ENCODE data around the gene OCA2.
"Not testable (repeated sequence)": the region's sequence is repeated elsewhere in the genome, so short reads cannot be mapped to it uniquely, and the experiment has no call there.

The OCA2 gene

DNA sequence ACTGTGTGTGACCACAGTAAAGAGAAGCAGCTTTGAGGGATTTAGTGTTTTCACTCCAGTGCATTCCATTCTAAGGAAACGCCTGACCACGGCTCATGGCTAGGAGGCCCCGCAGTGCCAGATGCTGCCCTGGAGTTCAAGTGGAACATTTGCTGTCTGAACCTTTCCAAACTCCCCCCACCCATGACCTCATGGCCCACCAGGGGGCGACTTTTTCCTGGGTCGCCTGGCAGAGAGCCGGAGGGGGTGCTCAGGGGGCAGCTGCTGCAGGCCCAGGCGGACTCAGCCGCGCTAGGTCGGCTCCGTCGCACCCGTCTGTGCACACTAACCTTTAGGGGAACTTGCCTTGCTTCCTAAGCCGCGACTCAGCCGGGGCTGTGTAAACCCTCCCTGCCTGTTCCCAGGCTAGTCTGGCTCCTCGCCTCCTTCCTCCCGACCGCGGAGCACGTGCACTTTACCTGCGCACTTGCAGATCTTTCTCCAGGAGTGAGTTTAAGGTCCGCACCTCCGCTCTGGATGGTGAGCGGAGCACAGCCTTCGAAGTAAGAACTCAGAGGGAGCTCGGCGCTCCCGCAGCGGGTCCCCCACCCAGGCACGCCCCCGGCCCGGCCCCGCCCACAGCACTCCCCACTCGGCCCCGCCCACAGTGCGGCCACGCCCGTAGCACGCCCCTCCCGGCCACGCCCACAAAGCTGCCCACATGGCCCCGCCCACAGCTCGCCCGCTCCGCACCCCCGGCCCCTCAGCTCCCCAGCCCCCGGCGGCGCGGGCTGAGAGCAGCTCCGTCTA lies at the start of gene OCA2:
Gene OCA2 (minus strand): TSS at position 550 of the 789 bp plus-strand sequence. CDS start 17,441 bp downstream, outside the sequence.
- peak in 1 of 2 donors; percentile 62 for DNase-seq (ENCODE audit: low read depth in 2 of 2)

DNA sequence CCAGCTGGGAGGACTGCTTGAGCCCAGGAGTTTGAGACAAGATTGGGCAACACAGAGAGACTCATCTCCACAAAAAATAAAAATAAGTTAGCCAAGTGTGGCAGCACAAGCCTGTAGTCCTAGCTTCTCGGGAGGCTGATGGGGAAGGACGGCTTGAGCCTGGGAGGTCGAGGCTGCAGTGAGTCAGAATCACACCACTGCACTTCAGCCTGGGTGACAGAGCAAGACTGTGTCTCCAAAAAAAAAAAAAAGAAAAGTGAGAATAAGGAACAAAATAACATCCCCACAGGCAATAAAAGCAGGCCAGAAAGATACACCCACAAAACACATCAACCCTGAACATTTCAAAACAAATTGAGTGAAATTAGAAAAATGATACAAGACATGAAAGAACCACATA lies 48.7 kb upstream of the OCA2 start:
- DNase-seq (ENCODE audit: low read depth in 2 of 2), result no peak

GRCh38 chr15:28145419-28145818 lies 46.3 kb upstream of the OCA2 start:
- DNase-seq (ENCODE audit: low read depth in 2 of 2), result not testable (repeated sequence)

DNA sequence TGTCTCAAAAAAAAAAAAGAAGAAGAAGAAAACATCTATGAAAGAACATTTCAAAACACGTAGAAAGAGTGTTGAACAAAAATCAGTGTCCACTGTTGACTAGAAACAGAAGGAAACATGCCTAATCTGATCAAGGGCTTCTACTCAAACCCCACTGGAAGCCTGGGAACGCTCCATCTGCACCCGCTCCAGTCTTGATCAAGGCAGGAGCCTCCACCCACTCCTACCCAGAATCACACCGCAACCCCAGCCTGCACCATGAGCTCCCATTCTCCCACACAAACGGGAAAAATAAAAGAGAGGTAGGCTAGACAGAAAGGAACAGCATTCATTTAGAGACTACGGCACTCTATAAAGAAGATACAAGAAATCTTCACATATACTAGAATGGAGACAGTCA lies 40.9 kb upstream of the OCA2 start:
- DNase-seq (ENCODE audit: low read depth in 2 of 2), result no peak

DNA sequence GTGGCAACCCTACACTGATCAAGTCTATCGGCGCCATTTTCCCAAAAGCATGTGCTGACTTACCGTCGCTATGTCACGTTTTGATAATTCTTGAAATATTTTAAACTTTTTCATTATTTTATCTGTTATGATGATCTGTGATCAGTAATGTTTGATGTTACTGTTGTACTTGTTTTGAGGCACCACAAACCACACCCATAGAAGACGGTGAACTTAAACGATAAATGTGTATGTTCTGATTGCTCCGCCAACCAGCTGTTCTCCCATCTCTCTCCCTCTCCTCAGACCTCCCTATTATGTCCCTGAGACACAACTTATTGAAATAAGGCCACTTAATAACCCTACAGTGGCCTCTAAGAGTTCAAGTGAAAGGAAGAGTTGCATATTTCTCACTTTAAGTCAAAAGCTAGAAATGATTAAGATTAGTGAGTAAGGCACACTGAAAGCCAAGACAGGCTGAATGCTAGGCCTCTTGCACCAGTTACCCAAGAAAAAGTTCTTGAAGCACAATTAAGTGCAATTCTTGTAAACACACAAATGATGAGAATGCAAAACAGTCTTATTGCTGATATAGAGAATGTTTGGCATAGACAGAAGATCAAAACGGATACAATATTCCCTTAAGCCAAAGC lies 38.4 kb upstream of the OCA2 start:
- DNase-seq (ENCODE audit: low read depth in 2 of 2), result not testable (repeated sequence)

DNA sequence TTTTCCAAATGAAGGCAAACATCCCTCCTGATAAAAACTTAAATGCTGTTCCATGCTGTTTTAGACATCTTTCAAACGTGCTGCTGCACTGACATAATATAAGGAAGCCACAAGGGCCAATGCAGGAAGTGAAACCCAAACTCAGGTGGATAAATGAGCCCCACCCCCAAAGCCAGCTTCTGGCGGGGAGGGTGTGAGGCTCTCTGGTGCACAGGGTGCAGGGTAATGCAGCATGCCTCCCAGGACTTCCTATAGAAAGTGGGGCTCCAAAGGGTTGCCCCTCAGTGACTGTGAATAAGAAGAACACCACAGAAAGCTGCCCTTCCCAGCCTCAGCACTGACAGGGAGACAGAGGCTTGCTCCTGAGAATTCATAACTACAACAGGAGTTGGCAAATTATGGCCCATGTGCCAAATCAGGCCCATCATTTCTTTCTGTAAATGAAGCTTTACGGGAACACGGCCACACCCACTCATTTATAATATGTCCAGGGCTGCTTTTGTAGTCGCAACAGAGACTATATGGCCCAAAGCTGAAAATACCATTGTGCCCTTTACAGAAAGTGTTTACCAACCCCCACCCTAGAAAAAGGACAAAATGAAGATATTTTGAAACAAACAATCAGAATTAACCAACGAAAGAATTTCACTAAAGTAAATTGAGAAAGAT lies 37.3 kb upstream of the OCA2 start:
- DNase-seq (ENCODE audit: low read depth in 2 of 2), result not testable (repeated sequence)

DNA sequence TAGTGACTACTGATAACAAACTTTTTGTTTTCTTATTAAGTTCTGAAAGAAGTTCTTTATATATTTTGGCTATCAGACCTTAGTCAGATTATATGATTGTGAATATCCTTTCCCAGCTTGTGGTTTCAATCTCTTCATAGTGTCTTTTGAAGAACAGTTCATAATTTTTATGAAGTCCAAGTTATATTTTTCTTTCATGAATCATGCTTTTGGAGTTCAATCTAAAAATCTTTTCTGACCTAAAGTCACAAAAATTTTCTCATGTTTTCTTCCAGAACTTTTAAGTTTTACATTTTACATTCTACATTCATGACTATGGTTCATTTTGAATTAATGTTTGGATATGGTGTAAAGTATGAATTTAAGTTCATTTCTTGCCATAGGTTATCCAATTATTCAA lies 34.2 kb upstream of the OCA2 start:
- DNase-seq (ENCODE audit: low read depth in 2 of 2), result no peak

- DNase-seq (ENCODE audit: low read depth in 2 of 2), result no peak
These were observed 33.6 kb upstream of the OCA2 start for GRCh38 chr15:28132524-28133275.

- DNase-seq (ENCODE audit: low read depth in 2 of 2), result no peak
These were observed 32.8 kb upstream of the OCA2 start for GRCh38 chr15:28131946-28132345.

DNA sequence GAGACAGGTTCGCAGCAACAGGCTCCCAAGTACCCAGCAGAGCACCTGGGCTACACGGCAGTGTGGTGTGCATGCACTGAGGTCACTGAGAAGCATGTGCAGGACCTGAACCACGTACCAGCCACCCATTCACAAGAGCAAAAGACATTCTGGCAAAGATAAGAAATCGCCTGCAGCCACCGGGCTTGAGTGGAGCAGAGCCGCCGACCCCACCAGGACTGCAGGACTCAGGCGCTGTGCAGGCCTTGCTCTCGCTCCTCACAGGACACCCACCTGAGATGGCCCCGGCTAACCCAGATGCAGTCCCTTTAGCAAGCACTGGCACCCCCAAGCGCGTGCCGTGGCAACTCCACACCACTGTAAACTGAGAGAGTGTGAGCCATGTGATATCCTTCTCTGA lies 32.3 kb upstream of the OCA2 start:
- no peak for DNase-seq (ENCODE audit: low read depth in 2 of 2)

- DNase-seq (ENCODE audit: low read depth in 2 of 2), result no peak
These were observed 31.5 kb upstream of the OCA2 start for GRCh38 chr15:28130651-28131050.

GRCh38 chr15:28129231-28129848 lies 30.2 kb upstream of the OCA2 start:
- DNase-seq (ENCODE audit: low read depth in 2 of 2), result no peak

DNA sequence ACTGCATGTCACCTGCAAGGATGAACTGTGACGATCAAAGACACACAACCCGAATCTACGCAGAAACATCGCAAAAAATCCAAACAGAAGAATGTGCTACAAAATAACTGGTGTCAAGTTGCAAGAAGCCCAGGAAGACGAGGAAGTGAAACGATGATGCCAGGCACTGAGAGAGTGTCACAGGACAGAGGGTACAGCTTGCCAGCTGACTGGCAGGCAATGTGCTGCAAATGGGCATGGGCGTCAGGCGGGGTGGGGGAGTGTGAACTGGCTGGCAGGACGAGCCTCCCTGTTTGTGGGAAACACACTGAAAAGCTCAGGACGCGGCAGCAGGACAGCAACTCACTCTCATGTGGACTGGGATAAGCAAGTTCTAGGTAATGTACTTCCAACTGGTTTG lies 28.9 kb upstream of the OCA2 start:
- DNase-seq (ENCODE audit: low read depth in 2 of 2), result no peak

DNA sequence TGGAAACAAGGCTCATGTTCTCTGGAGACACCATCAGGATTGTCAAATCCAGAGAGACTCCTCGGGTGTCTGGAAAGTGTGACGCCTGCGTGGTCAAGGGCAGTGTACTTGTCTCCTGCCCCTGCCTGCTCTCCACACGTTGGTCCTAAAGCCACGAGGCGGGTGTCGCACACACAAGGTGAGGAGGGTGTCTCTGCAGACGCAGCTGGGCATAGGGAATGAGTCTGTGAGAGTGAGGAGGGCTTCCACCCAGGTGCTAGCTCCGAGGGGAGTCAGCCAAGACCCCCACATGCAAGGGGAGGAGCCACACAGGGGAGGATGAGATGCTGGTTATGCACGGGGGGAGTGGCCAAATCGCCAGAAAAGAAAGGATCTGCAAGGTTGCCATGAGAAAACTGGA lies 27.9 kb upstream of the OCA2 start:
- DNase-seq (ENCODE audit: low read depth in 2 of 2), result no peak

DNA sequence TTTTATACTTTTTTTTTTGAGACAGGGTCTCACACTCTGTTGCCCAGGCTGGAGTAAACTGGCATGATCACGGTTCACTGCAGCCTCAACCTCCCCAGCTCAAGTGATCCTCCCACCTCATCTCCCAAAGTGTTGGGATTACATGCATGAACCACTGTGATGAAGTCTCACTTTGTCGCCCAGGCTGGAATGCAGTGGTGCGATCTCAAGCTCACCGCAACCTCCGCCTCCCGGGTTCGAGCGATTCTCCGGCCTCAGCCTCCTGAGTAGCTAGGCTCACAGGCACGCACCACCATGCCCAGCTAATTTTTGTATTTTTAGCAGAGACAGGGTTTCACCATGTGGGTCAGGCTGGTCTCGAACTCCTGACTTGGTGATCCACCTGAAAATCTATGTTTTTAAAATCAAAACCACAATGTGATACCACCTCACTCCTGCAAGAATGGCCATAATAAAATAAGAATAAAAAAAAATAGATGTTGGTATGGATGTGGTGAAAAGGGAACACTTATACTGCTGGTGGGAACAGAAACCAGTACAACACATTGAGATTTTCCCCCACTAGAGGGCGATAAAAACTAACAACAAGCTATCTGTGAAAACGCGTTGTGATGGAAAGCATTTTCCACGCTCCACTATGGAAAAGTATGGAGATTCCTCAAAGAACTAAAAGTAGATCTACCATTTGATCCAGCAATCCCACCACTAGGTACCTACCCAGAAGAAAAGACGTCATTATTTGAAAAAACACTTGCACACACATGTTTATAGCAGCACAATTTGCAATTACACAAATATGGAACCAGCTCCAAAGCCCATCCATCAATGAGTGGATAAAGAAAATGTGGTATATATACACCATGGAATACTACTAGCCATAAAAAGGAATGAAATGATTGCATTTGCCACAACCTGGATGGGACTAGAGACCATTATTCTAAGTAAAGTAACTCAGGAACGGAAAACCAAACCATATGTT lies 26.8 kb upstream of the OCA2 start:
- no peak for DNase-seq (ENCODE audit: low read depth in 2 of 2)

DNA sequence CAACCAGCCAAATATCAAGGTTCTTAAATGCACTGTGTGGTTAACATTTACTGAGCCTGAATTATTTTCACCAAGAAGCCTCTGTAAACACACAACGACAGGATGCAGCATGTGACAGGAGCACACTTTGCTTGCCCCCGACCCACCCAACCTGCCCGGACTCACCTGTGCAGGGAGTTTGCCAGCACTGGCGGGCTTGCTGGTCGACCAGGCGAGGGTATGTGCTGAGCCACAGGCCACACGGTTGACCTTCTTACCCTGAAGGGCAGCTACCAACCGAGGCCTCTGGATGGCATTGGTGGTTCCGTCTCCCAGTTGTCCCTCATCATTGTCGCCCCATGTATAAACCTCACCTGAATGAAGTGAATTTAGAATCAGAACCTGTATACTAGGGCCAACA lies 25.7 kb upstream of the OCA2 start:
- DNase-seq (ENCODE audit: low read depth in 2 of 2), result no peak

- DNase-seq (ENCODE audit: low read depth in 2 of 2), result no peak
These were observed 24.4 kb upstream of the OCA2 start for GRCh38 chr15:28123408-28124023.

GRCh38 chr15:28122038-28122949 lies 23.2 kb upstream of the OCA2 start:
- no peak for DNase-seq (ENCODE audit: low read depth in 2 of 2)

- not testable (repeated sequence) for DNase-seq (ENCODE audit: low read depth in 2 of 2)
These were observed 22.5 kb upstream of the OCA2 start for GRCh38 chr15:28121577-28121976.
